HCT116 (cell line): ENCODE results near the gene TMBIM6. TPM values are rescaled to one million over a fixed set of nuclear protein-coding genes. Genes with fewer than 3 reads are reported as not detected.

Experiments
- ATAC-seq: fragments of 200-7000 bp; cut with Tn5 transposase; 2 replicates; pipeline ENCODE4 v1.9.1; 2020; ENCODE audit warnings: mild to moderate bottlenecking, moderate library complexity
- BruUV-seq: library from RNA; stranded (reverse); fragments of 400-500 nt; replicated peaks from 2 replicates; lab custom pipeline; 2021; lab: Mats Ljungman, UMichigan
- CTCF ChIA-PET: fragments of 300-600 bp; sonication (Branson Sonifier 250); formaldehyde crosslinking; loops from one replicate; lab custom pipeline; 2021; ENCODE audit warnings: antibody characterized with exemption; lab: Charles Lee
- POLR2A ChIA-PET: fragments of 300-600, 350-600 bp; sonication (Branson Sonifier 250); formaldehyde crosslinking; loops from one replicate; lab custom pipeline; 2021; ENCODE audit warnings: antibody characterized with exemption; lab: Charles Lee
- RAD21 ChIA-PET, 2 experiments: fragments of 300-600 bp; sonication (Branson Sonifier 250); formaldehyde crosslinking; loops; one replicate each; lab custom pipeline; 2023; ENCODE audit warnings: low total read pairs in 2 of 2; ENCODE audit not compliant: uncharacterized antibody in 2 of 2, unreplicated experiment in 2 of 2, low non-redundant PET in 1 of 2; lab: Charles Lee
- DNase-seq: peaks from one replicate; pipeline ENCODE4 v3.0.0-alpha.2; 2010; ENCODE audit warnings: low read depth, low spot score
- H2AFZ ChIP-seq: fragments of 200-600 bp; shearing (Covaris generic), sonication (generic); 2 replicates; pipeline ENCODE4 v1.6.1; 2017; ENCODE audit warnings: low read depth, mixed run types, mixed read lengths, antibody characterized with exemption, low read length; ENCODE audit not compliant: poor library complexity, severe bottlenecking
- H3K27ac ChIP-seq: 2 replicates; pipeline ENCODE4 v1.5.1; 2012; ENCODE audit warnings: low read depth, low read length
- H3K27me3 ChIP-seq: fragments of 200-600 bp; sonication (generic); 2 replicates; pipeline ENCODE4 v1.6.1; 2016; ENCODE audit warnings: mixed run types, low read length, mixed read lengths; ENCODE audit not compliant: insufficient read depth
- H3K36me3 ChIP-seq, 2 experiments: fragments of 200-500 bp in 1 of 2; fragments of 200-600 bp in 1 of 2; sonication (Bioruptor generic) in 1 of 2; sonication (generic) in 1 of 2; 2 replicates each; pipeline versions ENCODE4 v1.5.1 to v1.6.1; 2014 to 2016; ENCODE audit warnings: low read length in 2 of 2, inconsistent platforms in 1 of 2, mixed read lengths in 1 of 2, mixed run types in 1 of 2; ENCODE audit not compliant: insufficient read depth in 2 of 2, control insufficient read depth in 1 of 2
- H3K4me1 ChIP-seq, 2 experiments: fragments of 200-600 bp in 1 of 2; sonication (generic) in 1 of 2; 2 replicates each; pipeline versions ENCODE4 v1.5.1 to v1.6.1; 2012 to 2017; ENCODE audit warnings: low read length in 2 of 2, inconsistent platforms in 1 of 2, mild to moderate bottlenecking in 1 of 2, mixed read lengths in 1 of 2, mixed run types in 1 of 2, moderate library complexity in 1 of 2; ENCODE audit not compliant: insufficient read depth in 2 of 2, control insufficient read depth in 1 of 2
- H3K4me2 ChIP-seq: fragments of 200-600 bp; sonication (generic); 2 replicates; pipeline ENCODE4 v1.6.1; 2017; ENCODE audit warnings: mixed run types, low read length, mixed read lengths
- H3K4me3 ChIP-seq, 2 experiments: fragments of 200-600 bp in 1 of 2; sonication (generic) in 1 of 2; replicated peaks in 1 of 2; 2 replicates each; pipeline ENCODE4 v1.5.1; 2011 to 2016; ENCODE audit warnings: low read length in 2 of 2, control low read depth in 1 of 2, low read depth in 1 of 2, mild to moderate bottlenecking in 1 of 2, mixed read lengths in 1 of 2, mixed run types in 1 of 2
- H3K79me2 ChIP-seq: fragments of 200-600 bp; sonication (generic); 2 replicates; pipeline ENCODE4 v1.6.1; 2017; ENCODE audit warnings: mild to moderate bottlenecking, mixed run types, low read length, moderate library complexity, mixed read lengths; ENCODE audit not compliant: insufficient read depth
- H3K9ac ChIP-seq: fragments of 200-600 bp; sonication (generic); 2 replicates; pipeline ENCODE4 v1.6.1; 2016; ENCODE audit warnings: low read length, mixed read lengths
- H3K9me2 ChIP-seq: fragments of 200-600 bp; sonication (generic), shearing (Covaris generic); 2 replicates; pipeline ENCODE4 v1.6.1; 2017; ENCODE audit warnings: mixed run types, mild to moderate bottlenecking, moderate library complexity; ENCODE audit not compliant: insufficient read depth
- H3K9me3 ChIP-seq, 2 experiments: fragments of 200-500 bp in 1 of 2; fragments of 200-600 bp in 1 of 2; sonication (Bioruptor generic) in 1 of 2; sonication (generic) in 1 of 2; 2 replicates each; pipeline ENCODE4 v1.6.1; 2014 to 2017; ENCODE audit warnings: low read length in 2 of 2, mixed read lengths in 2 of 2, inconsistent platforms in 1 of 2, low read depth in 1 of 2, mild to moderate bottlenecking in 1 of 2, mixed run types in 1 of 2, moderate library complexity in 1 of 2; ENCODE audit not compliant: control insufficient read depth in 1 of 2, insufficient read depth in 1 of 2
- H4K20me1 ChIP-seq: fragments of 200-600 bp; sonication (generic), shearing (Covaris generic); 2 replicates; pipeline ENCODE4 v1.6.1; 2017; ENCODE audit warnings: mixed run types, mild to moderate bottlenecking, moderate library complexity; ENCODE audit not compliant: insufficient read depth
- CEBPB ChIP-seq: IDR thresholded peaks from 2 replicates; pipeline ENCODE4 v1.6.1; 2012; ENCODE audit warnings: low read depth
- CTCF ChIP-seq, 3 experiments: fragments of 200-600 bp in 1 of 3; sonication (generic) in 1 of 3; IDR thresholded peaks in 2 of 3; conservative IDR thresholded peaks in 1 of 3; 2 replicates each; pipeline ENCODE4 v1.5.1; 2012 to 2017; ENCODE audit warnings: low read depth in 2 of 3, low read length in 2 of 3, antibody characterized with exemption in 1 of 3, borderline replicate concordance in 1 of 3, control low read depth in 1 of 3, mild to moderate bottlenecking in 1 of 3, mixed read lengths in 1 of 3, mixed run types in 1 of 3, moderate library complexity in 1 of 3; ENCODE audit not compliant: insufficient read depth in 1 of 3
- YY1 ChIP-seq: IDR thresholded peaks from 2 replicates; pipeline ENCODE4 v1.6.1; 2011; ENCODE audit warnings: low read length, low read depth, moderate library complexity, mild to moderate bottlenecking; ENCODE audit not compliant: insufficient replicate concordance; ENCODE audit errors: extremely low read depth
- intact Hi-C: fragments of 100-400 bp; cut with micrococcal nuclease; formaldehyde crosslinking; loops from 2 replicates; pipeline ENCODE4 v1.10.0; 2022
- total RNA-seq: library from RNA; stranded (reverse); gene quantifications from one replicate; pipeline ENCODE4 v1.2.1, GENCODE V29; 2021; ENCODE audit not compliant: unreplicated experiment

Gene TMBIM6
- total RNA-seq, 1 experiment from 2014 or later, result 510 TPM

- ATAC-seq, result peak; percentile 3; the same call in 1 of the 2 replicates
- intact Hi-C loops, result loop anchor here (1.0 kb wide), 2 partner anchors 35 to 62 kb away; partner anchors contain the start of gene TMBIM6
- Histone ChIP-seq H3K4me1 (peaks cover 0 to 26% of the 10 kb centered on the region in 2 experiments), H3K4me2 (peak overlapping the region; percentile 81), H3K36me3 (no peaks in the 10 kb centered on the region), H3K27ac (no peak overlapping the region; the same call in 1 of the 2 replicates), H3K9ac (peak overlapping the region; percentile 52), H3K27me3 (peaks cover 25% of the 10 kb centered on the region; the same call in 1 of the 2 replicates), H3K79me2 (no peaks in the 10 kb centered on the region), H2AFZ (no peak overlapping the region), H3K9me2 (no peaks in the 10 kb centered on the region), H3K9me3 (no peaks in the 10 kb centered on the region), H3K4me3 (peak overlapping the region; percentile 45 to 56), H4K20me1 (no peaks in the 10 kb centered on the region)
- ChIA-PET RAD21 (no interaction called here), POLR2A (no interaction called here), CTCF (no interaction called here)
- DNase-seq, result no peak
- no TSS peak for BruUV-seq
- TF ChIP-seq CEBPB, result no peak
- TF ChIP-seq YY1, result no peak
- no peak for TF ChIP-seq CTCF (IDR thresholded peaks at IDR 0.05 in 2 of 3, conservative IDR thresholded peaks at IDR 0.05 in 1 of 3; ENCODE audit: borderline replicate concordance in 1 of 3, insufficient read depth in 1 of 3, low read depth in 2 of 3, low read length in 2 of 3)
Observed at GRCh38 chr12:49706351-49707127, 34.8 kb upstream of the TMBIM6 start.
